Measurements from ENCODE around the gene NAT8.
"Not testable (repeated sequence)": the region's sequence is repeated elsewhere in the genome, so short reads cannot be mapped to it uniquely, and the experiment has no call there.

NAT8 gene

DNA sequence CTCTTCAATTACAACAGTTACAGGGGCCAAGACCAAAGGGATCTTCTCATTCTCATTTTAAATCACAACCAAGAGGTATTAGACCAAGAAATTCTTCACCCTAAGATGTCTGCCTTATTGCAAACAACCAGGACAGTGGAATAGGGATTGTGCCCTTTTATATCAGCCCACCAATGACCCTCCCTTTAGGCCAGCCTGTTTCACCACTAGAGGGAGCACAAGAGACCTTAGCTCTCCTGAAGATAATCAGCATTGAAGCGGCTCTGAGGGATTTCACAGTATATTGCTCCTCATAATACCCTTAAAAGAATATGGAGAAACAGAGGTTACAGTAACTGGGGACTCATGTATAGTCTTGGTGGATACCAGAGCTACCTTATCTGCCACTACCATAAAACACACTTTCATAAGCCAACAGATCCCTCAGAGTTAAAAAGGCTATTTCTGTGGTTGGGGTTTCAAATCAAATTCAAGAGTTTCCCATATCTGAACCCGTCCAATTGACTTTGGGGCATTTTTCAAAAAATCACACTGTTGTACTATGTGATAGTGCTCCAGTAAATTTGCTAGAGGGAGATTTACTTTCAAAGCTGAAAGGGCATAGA is 11.5 kb downstream of the NAT8 start:
- not testable (repeated sequence) for DNase-seq

DNA sequence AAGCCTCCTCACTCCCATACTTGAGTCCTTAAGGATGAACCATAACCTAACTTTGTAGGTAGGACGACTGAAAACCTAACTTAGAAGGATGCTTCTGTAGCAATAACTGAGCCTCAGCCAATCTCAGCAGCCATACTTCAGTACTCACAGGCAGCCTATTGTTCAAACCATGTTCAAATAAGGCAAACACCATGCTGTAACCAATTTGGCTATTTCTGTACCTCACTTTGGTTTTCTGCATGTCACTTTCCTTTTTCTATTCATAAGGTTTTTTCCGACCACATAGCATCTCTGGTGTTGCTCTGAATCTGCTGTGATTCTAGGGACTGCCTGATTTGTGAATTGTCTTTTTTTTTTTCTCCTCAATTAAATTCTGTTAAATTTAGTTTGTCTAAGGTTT is 13.7 kb downstream of the NAT8 start:
- not testable (repeated sequence) for DNase-seq

GRCh38 chr2:73626237-73626636 is 16.0 kb downstream of the NAT8 start:
- peak; percentile 20 to 31 for DNase-seq

DNA sequence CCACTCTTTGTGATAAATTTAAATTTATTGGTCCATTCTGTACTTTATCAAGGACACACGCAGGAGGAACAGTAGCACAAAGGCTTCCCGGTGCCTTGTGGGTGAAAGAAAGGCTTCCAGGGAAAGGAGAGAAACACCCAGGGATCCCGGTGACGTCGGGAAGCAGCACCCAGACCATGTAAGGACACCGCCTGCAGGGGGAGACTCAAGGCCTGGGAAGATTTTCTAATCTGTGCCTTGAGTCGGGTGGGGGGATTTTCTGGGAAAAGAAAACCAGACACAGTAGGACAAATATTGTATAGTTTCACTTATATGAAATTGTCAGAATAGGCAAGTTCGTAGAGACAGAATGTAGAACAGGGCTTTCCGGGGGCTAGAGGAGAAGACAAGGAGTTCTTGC is 17.6 kb downstream of the NAT8 start:
- DNase-seq: not testable (repeated sequence)

DNA sequence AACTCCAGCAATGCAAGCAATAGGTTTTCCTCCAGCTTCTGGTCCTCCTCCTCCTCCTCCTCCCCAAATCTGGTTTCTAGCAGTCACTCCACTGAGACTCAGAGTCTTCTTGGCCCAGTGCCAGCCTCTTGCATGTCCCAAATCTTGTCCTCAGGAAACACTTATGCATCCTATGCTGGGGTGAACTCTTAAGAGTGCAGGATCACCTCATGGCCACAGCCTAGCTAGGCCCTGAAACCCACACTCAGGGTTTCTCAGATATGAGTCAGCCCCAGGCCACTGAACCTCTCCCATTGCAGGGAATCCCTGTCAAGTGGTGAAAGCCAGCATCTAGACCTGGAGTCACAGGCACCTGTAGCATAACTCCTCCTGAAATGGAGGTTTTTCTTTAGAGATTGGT is 18.2 kb downstream of the NAT8 start:
- not testable (repeated sequence) for DNase-seq

DNA sequence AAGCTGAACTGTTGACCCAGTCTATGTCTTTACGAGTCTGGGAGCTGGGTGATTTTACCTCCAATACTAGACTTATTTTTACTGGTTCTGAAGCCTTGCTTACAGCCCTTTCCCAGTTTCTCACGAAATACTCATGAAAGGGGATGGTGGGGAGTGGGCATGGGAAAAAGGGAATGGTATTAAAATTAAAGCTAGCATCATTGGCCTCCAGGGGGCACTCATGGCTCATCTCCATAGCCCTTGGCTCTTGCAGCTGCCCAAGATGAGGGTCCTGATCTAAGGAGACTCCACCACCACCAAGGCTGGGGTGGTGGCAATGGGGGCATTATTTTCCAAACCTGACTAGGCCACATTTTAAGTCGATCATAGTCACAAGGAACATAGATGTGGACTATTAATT is 22.3 kb downstream of the NAT8 start:
- not testable (repeated sequence) for DNase-seq

DNA sequence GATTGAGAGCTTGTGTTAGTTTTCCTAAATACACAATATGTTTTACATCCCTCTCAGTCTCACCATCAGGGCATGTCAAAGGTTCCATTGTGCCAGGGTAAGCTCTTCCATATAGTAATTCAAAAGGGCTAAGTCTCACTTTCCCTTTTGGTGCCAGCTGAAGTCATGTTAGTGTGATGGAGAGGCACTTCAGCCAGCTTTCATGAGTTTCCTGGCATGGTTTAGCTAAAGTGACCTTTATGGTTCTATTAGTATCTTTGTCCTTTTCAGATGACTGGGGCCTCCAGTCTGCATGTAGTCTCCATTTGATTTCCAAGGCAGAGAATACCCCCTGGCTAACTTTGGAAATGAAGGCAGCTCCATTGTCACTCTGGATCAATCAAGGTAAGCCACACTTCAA is 27.2 kb downstream of the NAT8 start:
- DNase-seq: no peak

- DNase-seq: no peak
These were observed 28.1 kb downstream of the NAT8 start for GRCh38 chr2:73614105-73614504.

- DNase-seq: no peak
These were observed 30.4 kb downstream of the NAT8 start for GRCh38 chr2:73611867-73612266.

DNA sequence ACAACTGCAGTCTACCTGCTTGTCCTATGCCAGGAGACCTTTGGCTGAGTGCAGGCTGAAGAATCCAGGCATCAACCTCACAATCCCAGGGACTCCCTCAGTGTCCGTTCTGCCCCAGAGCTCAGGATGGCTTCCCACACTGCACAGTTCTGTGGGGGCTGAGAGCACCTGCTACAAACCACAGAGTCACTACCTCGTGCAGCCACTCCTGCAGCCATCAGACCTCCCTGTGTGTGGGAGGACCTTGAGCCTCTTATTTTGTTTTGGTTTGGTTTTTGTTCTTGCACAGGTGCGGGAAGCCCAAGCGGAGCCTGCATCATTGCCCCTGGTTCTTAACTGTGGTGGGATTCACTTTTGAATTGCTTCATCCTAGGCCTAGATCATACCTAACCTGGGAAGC is 31.0 kb downstream of the NAT8 start:
- no peak for DNase-seq

DNA sequence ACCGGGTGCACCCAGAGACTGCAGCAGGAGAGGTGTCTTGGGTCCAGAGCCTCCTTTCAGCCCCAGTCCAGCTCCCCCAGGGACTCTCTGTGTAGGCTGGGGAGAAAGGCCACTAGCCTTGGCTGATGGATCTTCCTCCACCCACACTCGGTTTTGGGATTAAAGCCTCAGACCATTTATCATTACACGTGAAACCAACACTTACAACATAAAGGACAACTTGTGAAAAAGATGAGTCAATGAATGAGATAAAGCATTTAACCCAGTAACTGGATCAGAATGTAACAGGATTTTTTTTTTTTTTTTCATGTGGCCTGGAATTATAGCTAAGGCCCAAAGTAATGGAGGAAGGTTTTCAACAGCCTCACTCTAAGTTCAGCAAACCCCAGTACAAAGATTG is 32.1 kb downstream of the NAT8 start:
- DNase-seq: no peak

- DNase-seq: not testable (repeated sequence)
These were observed 37.6 kb downstream of the NAT8 start for GRCh38 chr2:73604589-73604988.

- not testable (repeated sequence) for DNase-seq
These were observed 39.1 kb downstream of the NAT8 start for GRCh38 chr2:73603099-73603588.

- no peak for DNase-seq
These were observed 40.4 kb downstream of the NAT8 start for GRCh38 chr2:73601780-73602179.

GRCh38 chr2:73594251-73594650 is 48.0 kb downstream of the NAT8 start:
- no peak for DNase-seq

- DNase-seq: no peak
These were observed 48.5 kb downstream of the NAT8 start for GRCh38 chr2:73593680-73594079.

Measured in AML-193 (cell line).